PFSK-1 (cell line): ENCODE results near the gene CYB5R4.

ENCODE experiments used
- POLR2AphosphoS5 ChIP-seq: IDR thresholded peaks from 2 replicates; pipeline ENCODE4 v1.6.1; 2012; ENCODE audit warnings: low read depth, mild to moderate bottlenecking, control low read depth, low read length, moderate library complexity
- REST ChIP-seq, 2 experiments: IDR thresholded peaks; 2 replicates each; pipeline versions ENCODE4 v1.6.1 to v1.8.0; 2011 to 2012; ENCODE audit warnings: low read depth in 2 of 2, low read length in 2 of 2, control low read depth in 1 of 2, inconsistent platforms in 1 of 2, mild to moderate bottlenecking in 1 of 2, moderate library complexity in 1 of 2; ENCODE audit not compliant: insufficient read depth in 1 of 2
- SIN3A ChIP-seq: IDR thresholded peaks from 2 replicates; pipeline ENCODE4 v1.6.1; 2012; ENCODE audit warnings: mild to moderate bottlenecking, low read length, moderate library complexity, borderline replicate concordance; ENCODE audit not compliant: insufficient read depth

- no peak for TF ChIP-seq POLR2AphosphoS5
- TF ChIP-seq REST (IDR thresholded peaks at IDR 0.05; ENCODE audit: insufficient read depth in 1 of 2, low read depth in 2 of 2, low read length in 2 of 2) = no peak
- TF ChIP-seq SIN3A = no peak
These were observed 126.2 kb downstream of the CYB5R4 start for GRCh38 chr6:83985715-83986114.
